NCI-H146 treated with DMSO at 0.1 percent for 48 hours (cell line): Measurements from ENCODE around the gene RUNX1.
A peak's percentile ranks its signal among the peaks of the same experiment; 100 is the strongest.

Source experiments
- DNase-seq: peaks from one replicate; lab custom pipeline; 2025; ENCODE audit not compliant: unreplicated experiment; lab: John Stamatoyannopoulos, UW

RUNX1 gene

GRCh38 chr21:34834852-34835501 is 214.1 kb downstream of the RUNX1 start:
- no peak for DNase-seq

DNA sequence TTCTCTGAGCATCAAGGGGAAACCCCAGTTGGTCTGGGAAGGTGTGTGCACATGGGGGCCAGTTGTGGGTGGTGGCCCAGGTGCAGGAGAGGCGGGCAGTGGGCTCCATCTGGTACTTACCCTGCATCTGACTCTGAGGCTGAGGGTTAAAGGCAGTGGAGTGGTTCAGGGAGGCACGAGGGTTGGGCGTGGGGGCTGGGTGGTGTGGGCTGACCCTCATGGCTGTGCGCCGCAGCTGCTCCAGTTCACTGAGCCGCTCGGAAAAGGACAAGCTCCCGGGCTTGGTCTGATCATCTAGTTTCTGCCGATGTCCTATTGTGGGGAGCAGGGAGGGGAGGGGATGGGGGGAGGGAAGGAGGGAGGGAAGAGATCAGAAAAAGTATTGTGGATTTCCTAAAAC is 214.8 kb downstream of the RUNX1 start:
- DNase-seq, result no peak

DNA sequence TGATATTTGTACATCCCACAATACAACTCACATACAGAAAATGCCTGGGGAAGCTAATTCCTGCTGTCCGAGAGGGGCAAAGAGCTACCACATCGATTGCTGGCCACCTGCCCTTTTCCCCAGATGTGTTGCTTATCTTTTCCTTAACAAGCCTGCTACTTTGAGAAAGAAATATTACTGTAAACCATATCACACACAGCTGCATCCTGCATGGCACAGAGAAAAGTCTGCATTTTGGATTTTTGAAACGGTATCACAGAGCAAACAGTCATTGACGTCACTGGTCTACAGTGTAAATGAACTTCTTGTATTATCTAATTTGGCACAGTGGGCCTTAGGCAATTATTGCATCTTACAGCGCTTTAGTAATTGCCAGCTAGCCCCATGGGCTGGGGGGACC is 215.6 kb downstream of the RUNX1 start:
- DNase-seq, result peak; percentile 71

DNA sequence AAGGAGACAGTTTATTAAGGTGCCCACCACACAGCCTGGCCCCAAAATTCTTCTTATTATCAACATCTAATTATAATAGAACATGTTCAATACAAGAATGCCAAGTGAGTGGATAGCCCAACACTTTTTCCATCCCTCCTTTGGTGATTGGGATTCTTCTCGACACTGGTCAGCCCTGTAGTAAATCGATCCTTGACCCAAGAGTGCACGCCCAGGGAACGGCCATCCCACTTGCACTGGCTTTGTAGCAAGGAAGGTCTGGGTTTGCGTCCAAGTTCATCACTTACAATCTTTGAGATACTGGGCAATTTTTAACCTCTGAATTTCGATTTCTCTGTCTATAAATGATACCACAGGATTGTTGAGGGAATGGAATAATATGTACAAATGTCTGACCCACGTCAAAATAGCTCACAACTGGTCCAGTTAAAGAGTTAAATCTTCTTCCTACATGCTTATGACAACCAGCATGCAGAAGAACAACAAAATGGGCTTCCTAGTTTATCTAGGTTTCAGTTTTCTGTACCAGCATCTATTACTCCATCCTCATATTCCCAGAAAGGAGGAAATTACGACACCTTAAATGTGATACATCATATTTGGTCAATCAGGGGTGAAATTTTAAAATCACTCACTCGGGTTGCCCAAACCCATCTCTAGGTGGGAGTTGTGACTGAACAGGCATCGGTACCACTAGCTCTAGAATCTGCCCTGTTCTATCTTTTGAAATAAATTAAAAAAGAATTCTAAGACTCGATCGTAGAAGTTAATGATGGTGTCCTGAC is 218.5 kb downstream of the RUNX1 start:
- DNase-seq, result no peak

DNA sequence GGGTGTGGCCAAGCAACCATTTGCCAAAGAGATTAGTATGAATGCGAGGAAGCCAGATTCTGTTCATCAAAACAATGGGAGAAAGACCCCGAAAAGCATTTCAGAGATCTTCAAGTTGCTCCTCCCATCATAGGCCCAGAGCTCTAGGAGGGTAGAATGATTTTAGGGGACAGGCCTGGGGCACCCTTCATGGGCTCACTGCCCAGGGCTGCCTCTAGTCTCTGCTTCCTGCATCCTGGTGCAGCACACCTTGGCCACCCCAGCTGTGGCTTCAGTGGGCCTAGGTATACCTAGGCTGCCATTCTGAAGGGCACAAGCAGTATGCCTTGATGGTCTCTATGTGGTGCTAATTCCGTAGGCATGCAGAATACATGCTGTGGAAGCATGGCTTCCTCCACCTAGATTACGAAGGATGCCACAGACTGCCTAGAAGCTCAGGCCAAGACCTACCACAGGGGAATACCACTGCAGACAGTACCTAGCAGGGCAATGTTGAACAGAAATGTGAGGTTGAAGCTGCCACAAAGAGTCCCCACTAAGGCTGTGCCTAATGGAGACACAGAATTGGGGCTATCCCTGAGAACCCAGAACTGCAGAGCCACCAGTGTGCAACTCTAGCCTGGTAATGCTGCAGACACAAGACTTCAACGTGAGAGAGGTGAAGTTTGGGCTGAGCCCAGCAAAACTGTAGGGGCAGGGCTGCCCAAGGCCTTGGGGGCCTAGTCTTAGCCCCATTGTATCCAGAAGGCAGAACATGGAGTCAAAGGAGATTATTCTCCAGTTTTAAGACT is 221.5 kb downstream of the RUNX1 start:
- DNase-seq, result no peak

GRCh38 chr21:34826836-34827235 is 222.3 kb downstream of the RUNX1 start:
- no peak for DNase-seq

DNA sequence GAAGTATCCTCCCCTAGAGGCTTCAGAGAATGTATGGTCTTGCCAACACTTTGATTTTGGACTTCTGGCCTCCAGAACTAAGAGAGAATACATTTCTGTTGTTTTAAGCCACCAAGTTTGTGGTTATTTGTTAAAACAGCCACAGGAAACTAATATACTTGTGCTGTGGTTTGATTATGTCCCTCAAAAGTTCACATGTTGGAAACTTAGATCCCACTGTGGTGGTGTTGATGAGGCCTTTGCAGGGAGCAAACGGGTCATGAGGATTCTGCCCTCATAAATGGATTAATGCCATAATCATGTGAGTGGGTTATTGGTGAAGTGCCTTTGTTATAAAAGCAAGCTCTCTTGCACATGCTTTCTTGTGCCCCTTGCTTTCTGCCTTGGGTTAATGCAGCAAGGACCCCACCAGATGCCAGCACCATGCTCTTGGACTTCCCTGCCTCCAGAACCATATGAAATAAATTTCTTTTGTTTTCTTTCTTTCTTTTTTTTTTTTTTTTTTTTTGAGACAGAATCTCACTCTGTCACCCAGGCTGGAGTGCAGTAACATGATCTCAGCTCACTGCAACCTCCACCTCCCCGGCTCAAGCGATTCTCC is 223.1 kb downstream of the RUNX1 start:
- DNase-seq, result no peak

- no peak for DNase-seq
Observed at GRCh38 chr21:34825101-34825500, 224.0 kb downstream of the RUNX1 start.

- DNase-seq, result no peak
Observed at GRCh38 chr21:34824314-34824713, 224.8 kb downstream of the RUNX1 start.

- no peak for DNase-seq
Observed at GRCh38 chr21:34822942-34823341, 226.2 kb downstream of the RUNX1 start.

- DNase-seq, result no peak
Observed at GRCh38 chr21:34822168-34822567, 226.9 kb downstream of the RUNX1 start.

DNA sequence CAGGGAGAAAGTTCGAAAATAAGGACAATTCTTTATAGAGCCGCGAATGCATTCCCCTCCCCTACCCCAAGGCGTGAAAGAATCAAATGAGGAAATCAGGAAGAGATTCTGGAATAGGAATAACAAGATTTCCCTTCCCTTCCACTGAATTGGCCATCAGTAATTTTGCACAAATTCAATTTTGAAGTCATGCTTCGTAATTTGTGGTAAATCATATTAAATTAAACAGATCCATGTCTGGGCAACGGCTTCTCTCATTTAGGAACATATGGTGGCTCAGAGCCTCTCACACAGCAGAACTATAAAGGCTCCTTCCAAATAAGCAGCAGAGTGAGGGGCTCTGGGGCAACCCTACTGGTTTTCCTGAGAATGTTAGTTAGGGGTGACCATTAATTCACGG is 227.4 kb downstream of the RUNX1 start:
- DNase-seq, result no peak

GRCh38 chr21:34820051-34820450 is 229.1 kb downstream of the RUNX1 start:
- DNase-seq, result no peak

DNA sequence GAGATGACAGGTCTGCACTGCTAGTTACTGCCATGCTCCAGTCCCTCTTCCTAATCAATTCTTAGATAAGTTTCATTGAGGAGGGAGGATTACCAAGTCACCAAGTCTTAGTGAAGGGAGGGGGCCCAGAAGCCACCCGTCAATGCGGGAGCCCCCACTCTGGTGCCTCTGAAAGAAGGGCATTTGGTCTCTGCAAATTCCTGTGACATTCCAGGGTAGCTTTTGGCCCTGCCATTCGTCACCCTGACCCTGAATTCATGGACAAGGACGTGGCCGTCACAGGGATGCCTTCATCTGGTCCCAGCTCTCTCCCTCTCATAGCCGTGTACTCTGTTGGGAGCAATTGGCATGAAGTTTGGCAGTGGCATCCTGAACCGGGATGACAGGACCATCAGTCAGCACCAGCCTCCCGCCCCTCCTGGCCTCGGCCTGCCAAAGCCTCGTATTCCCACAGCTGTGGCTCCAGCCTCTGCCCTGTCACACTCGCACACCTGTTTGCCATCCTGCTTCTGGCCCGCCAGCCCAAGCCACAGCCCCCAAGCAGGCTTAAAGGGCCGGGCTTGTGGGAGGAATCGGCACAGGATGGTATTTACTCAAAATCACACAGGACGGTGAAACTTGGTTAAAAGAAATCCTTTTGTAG is 229.6 kb downstream of the RUNX1 start:
- DNase-seq, result no peak

DNA sequence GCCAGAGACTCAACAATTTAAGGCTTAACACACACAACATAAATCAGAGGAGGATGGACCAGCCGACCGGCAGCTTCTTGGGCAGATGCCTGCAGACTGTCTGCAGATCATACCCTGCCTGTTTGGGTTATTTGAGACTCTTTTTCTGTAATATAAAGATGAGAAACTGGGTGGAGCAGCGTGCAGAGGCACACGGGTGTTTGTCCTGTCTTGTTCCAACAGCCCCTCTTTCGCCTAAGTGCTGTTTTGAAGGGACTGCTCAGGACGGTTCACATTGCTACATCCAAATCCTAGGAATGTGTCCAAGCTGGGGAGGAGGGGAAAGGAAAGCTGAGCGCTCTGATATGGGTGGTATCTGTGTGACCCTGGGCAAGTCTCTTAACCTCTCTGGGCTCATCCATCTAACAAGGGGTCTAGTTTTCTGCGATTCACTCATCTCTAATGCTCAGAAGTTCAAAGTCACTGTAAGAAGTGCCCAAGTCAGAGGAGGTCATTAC is 230.4 kb downstream of the RUNX1 start:
- DNase-seq, result no peak

- no peak for DNase-seq
Observed at GRCh38 chr21:34817821-34818661, 231.1 kb downstream of the RUNX1 start.

GRCh38 chr21:34815831-34816705 is 233.0 kb downstream of the RUNX1 start:
- no peak for DNase-seq

DNA sequence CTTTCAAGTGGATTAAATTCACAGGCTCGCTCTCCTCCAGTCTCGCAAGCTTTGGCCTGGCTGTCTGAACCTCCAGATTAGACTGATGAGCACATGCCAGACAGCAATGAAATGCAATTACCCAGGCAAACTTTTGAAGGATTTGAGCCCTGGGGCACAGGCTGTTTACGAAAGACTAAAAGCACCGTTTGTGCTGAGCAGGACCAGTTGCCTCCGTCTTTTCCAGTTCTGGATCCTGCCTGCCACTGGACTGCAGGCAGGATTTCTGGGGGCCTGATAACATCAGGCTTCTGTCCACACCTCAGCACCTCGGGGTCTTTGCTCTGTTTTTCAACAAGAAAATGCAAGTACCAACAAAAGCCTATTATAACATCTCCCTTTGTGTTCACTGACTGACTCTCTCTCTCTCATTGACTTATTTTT is 234.6 kb downstream of the RUNX1 start:
- no peak for DNase-seq
